ENCODE measurements around the gene TCP1.

- TF ChIP-seq CTCF (IDR thresholded peaks at IDR 0.05) (no peak), POLR2A (IDR thresholded peaks at IDR 0.05) (no peak)
Measured at GRCh38 chr6:159808647-159809046, 19.2 kb upstream of the TCP1 start.

Measured in lower leg skin (tissue), 3 donors.